Urothelium cell line (cell line): ENCODE measurements around the gene SIRT3.
"Not testable (repeated sequence)": the region's sequence is repeated elsewhere in the genome, so short reads cannot be mapped to it uniquely, and the experiment has no call there.

Experiments
- DNase-seq: peaks from one replicate; pipeline ENCODE4 v3.0.0; 2011; ENCODE audit warnings: low spot score, mixed read lengths
- FAIRE-seq: peaks from 2 replicates; lab custom pipeline; 2011; peaks lifted over from hg19 to GRCh38; lab: Jason Lieb, UNC

Gene SIRT3

DNA sequence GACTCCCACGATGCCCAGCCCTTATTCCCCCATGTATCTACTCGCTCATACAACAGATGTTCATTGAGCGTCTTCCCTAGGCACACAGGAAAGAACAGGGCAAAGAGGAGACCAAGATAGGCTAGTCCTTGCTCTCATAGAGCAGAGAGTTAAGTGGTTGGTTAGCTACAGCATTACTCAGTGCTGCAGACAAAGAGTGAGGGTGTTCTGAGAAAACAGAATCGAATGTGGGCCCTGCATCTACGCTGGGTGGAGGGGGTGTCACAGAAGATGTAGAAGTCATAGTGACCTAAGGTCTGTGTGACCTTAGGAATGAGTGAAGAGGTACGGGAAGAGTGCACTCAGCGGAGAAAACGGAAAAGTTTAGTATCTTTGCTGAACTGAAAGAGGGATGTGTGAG is 12.9 kb upstream of the SIRT3 start:
- FAIRE-seq (no peak), DNase-seq (no peak)

DNA sequence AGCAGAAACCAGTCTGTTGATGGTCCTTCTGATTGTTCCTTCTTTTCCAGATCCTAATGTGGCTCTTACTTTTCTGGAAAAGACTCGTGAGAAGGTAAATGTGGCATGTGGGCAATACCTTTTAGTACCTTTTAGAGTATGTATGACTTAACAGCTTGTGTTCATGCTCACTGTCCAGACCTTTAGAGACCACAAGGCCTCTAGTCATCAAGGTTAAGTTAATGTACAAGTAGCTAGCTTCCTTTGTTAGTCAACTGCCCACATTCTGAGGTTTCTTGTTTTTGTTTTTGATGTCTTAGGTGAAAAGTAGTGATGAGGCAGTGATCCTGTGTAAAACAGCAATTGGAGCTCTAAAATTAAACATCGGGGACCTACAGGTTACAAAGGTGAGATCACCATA is 8.2 kb upstream of the SIRT3 start:
- DNase-seq (no peak), FAIRE-seq (no peak)

DNA sequence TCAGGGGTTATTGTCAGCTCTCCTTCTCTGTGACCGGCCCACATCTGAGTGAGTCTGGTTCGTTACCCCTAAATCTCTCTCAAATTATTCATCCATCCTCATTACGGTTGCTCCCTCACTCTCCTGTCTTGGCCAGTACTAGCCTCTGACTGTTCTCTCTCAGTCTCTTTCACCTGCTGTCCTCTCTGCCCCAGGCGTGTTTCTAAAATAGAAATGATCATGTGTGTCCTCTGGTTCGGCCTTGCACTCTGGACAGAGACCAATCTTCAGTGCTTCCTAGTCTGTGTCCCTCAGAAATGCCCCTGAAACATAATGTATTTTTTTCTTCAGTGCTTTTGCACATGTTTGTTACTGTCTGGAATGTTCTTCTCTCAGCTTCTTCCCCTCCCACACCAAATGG is 5.5 kb upstream of the SIRT3 start:
- DNase-seq (no peak), FAIRE-seq (no peak)

DNA sequence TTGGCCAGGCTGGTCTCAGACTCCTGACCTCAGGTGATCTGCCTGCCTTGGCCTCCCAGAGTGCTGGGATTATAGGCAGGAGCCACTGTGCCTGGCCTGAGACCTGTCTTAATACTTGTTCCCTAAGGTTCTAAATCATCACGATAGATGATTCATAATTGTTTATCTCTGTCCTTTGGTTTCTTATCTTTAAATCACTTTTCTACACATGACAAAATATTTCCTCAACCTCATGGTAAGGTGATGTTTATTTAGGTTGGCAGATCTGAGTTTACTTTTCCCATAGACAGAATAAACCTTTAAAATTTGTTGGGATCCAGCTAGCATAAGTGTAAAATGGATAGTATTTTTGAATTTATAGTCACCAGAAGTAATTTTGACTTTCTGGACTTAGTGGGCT is 4.2 kb upstream of the SIRT3 start:
- no peak for DNase-seq
- no peak for FAIRE-seq

DNA sequence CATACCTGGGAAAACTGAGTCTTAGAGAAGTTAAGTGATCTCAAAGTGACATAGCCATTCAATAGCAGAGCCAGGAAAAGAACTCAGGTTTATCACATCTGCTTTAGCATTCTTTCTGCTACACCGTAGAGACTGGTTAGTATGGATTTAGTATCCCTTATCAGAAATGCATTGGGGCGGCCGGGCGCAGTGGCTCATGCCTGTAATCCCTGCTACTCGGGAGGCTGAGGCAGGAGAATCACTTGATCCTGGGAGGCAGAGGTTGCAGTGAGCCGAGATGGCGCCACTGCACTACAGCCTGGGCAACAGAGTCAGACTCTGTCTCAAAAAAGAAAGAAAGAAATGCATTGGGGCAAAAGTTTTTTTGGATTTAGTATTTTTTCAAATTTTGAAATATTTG is 2.2 kb upstream of the SIRT3 start:
- FAIRE-seq, DNase-seq: not testable (repeated sequence)

DNA sequence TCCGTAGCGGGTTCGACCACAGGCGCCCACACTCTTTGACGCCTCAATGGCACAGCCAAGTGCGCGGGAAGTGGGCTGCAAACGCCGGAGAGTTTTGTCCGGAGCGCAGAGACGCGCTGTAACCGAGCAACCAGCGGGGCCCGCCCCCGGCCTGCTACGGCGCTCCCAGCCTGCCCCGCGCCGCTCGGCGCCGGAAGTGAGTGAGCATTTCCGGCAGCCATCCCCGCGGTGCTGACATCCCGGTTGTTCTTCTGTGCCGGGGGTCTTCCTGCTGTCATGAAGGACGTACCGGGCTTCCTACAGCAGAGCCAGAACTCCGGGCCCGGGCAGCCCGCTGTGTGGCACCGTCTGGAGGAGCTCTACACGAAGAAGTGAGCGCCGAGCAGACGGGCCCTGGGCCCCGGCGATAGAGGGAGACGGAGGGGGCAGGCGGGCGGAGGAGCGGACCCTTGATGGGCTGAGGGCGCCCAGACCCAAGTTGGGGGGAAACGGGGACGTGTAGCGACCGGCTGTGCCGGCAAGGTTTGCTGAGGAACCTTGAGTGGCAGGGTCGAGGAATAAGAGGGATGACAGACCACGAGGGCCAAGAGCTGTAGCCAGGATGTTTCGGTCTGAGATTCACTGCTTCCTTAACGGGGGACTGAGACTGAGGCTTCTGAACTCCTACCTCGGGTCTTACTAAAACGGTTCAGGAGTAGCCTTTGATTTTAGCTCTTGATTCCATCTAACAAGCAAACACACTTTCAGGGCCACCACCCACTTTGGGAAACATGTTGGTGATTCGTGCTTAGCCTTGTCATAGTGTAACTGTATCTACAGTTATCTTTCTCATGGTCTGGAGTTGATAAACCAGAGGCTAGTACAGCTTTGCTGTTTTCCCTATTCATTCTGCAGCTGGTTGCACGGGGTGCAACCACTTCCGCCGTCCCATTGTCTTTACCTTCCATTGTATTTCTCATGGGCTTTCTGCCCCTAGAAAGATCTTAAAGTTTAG is 929 bp upstream of the SIRT3 start, which contains the start of gene PSMD13:
PSMD13 (plus strand) TSS at position 203 of the 994 bp plus-strand sequence; CDS start at position 277, 74 bp downstream.
- no peak for FAIRE-seq
- DNase-seq = peak; percentile 86

DNA sequence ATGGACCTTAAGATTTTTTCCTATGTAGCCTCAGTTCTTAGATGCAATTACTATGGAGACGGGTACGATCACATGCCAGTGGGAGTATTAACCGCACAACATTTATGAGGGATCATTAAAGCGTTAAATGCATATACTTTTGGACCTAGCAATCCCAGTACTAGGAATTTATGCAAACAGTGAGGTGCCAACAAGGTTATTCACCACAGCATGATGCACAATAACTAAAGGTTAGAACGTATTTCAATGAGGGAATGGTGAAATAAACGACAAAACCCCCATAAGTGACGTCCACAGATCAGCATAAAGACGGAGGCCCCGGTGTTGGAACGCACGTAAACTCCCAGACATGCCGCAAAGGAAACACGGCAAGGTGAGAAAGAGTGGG is 539 bp downstream of the SIRT3 start:
- no peak for DNase-seq
- no peak for FAIRE-seq

DNA sequence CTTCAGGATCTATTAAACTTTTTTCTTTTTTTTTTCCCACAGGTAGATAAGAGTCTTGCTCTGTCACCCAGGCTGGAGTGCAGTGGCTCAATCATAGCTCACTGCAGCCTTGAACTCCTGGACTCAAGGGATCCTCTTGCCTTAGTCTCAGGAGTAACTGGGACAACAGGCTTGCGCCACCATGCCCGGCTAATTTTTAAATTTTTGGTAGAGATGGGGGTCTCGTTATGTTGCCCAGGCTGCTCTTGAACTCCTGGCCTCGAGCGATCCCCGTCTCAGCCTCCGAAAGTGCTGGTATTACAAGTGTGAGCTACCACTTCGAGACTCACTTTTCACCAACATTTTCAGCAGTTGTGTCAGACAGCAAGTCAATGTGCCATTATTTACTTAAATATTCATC is 962 bp downstream of the SIRT3 start:
- no peak for DNase-seq
- no peak for FAIRE-seq

DNA sequence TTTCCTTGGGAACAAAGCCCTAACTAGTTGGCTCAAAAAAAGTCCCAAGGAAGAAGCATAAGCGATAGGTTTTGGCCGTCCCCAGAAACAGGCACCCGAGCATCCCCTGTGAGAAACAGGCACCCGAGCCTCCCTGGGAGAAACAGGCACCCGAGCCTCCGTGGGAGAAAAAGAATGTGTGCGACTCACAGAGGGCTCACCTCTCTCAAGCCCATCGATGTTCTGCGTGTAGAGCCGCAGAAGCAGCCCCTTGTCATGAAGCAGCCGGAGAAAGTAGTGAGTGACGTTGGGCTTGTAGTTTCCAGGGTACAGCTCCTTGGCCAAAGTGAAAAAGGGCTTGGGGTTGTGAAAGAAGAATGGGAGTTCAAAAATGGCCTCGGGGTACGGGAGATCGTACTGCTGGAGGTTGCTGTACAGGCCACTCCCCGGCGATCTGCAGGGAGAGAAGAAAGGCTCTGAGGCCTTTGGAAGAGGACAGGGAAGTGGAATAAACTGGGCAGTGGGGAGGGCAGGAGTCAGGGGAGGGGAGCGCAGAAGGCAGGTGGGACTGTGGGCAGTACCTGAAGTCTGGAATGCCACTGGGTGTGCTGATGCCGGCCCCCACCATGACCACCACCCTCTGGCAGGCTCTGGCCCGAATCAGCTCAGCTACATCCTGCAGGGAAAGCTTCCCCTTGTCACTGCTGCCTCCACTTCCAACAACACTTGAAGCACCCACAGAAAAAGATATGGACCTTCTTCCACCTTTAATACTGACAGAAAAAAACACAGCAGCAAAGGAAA is 3.2 kb downstream of the SIRT3 start:
- FAIRE-seq = no peak
- DNase-seq = no peak

DNA sequence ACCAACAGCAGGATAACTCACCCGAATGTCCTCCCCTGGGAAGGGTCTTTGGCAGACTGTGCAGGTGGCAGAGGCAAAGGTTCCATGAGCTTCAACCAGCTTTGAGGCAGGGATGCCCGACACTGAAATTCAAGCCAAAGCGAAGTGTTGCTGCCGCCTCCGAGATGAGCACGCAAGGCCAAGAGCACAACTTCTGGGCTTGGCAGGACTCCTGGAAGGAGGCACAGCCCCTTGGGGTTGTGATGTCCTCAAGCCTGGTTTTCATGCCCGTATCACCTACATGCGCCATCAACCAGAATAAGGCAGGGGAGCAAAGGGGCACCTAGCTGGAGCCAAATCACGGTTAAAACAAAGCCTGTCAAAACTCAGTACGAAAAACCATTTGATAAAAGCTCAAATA is 5.7 kb downstream of the SIRT3 start:
- DNase-seq = no peak
- FAIRE-seq = no peak

DNA sequence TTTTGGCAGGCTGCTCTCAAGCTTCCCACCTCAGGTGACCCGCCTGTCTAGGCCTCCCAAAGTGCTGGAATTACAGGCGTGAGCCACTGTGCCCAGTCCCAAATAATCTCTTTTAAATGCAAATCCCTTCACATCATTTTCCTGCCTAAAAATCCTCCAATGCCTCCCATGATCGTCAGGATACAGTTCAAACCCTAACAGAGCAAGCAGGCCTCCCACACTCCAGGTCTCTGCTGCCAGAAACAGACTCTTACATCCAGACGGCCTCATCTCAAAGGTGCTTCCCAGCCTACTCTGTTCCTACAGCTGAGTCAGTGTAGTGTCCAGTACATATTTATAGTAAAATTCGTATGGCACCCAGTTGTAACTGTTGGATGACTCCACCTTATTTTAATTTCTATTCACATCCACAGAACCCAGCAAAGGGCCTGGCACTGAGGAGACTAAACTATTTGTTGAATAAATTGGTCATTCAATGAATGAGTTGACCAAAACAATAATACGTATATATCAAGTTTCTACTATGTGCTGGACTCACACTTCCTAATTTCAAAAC is 8.2 kb downstream of the SIRT3 start:
- DNase-seq (no peak), FAIRE-seq (no peak)

DNA sequence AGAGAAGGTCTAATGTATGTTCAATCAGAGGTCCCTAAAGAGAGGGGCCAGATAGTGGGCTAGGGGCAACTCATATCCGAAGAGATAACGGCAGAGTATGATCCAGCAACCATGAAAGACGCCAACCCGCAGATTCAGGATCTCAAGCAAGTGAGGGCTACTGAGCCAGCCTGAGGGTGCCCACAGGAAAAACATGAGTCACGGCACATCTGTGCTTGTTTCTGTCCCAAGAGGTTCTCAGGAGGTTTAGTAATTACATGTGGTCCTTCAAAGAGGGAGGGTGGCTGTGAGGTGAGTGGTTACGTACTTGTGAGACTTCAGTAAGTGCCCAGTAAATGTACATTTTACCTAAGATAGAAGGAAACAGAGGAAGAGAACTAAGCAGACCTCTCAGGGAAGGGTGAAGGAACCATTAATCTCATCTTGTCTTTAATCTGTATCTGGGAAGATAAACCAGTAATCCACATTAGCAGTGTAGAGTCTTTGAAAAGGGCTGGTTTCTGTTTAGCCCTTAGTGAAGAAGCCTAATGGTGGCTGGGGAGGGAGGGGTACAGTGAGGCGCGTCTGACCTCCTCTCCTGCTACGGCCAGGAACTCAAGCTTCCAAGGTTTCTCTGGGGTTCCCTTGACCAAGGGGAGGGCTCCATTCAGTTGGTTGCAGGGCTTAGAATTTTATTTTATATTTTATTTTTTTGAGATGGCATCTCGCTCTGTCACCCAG is 10.2 kb downstream of the SIRT3 start:
- FAIRE-seq = no peak

DNA sequence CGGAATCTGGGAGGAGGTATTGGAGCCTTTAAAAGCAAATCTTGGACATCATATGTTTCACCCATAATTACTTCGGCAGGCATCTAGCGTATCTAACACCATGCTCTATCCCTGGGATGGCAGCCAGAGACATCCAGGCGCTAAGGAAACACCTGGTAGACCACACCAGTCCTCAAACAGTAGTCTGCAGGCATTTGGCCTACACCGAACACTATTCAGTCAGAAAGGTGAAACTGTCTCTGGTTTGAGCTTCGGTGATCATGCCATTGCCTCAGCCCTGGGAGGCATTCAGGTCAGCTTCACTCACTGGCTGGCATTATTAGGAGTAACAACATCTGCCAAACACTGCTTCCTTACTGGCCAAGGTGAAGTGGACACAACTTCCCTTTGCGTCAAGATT is 11.7 kb downstream of the SIRT3 start:
- no peak for FAIRE-seq
- DNase-seq = no peak

More for the DNA sequence above, 10.2 kb downstream of the SIRT3 start:
- DNase-seq = no peak

DNA sequence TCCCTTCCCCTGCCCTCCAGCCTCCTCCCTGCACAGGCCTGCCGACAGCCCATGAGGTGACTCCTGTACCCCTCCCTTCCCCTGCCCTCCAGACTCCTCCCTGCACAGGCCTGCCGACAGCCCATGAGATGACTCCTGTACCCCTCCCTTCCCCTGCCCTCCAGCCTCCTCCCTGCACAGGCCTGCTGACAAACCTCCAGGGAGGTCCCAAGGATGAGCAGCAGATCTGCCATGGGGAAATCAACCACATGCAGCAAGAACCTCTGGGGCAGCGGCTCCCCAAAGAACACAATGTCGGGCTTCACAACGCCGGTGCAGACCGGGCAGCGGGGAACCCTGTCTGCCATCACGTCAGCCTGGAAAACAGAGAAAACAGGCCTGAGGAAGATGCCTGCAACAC is 12.3 kb downstream of the SIRT3 start:
- no peak for FAIRE-seq
- no peak for DNase-seq

DNA sequence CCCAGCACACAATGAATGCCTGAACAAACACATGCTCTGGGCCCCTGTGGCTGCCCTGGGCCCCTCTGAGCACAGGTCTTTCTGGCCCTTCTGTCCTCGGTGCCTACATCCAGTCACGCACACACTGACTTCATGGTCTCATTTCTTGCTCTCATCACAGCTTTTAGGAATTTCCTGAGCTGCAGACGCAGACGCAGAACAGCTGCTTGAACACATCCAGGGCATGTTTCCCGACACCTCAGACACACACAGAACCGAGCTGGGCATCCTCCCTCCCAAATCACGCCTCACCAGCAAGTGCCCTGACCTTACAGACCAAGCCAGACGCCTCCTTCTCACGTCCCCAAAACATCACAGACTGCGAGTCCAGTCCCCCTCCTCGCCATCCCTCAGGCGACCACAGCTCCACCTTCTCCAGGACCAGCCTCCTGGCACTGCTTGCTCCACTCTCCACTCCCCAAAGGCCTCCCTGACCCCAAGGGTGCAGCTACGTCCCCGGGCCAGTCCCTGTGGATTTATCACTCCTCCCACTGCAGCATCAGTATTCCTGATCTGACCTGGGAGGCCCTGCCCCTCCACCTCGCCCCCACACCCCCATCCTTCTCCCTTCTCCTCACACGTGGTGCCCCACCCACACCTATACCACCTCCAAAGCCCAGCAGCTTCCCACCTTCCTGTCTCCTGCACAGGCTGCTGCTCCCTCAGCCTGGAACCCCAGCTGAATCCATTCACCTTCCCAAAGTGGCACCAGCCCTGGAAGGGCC is 12.9 kb downstream of the SIRT3 start:
- no peak for DNase-seq
- FAIRE-seq = no peak

DNA sequence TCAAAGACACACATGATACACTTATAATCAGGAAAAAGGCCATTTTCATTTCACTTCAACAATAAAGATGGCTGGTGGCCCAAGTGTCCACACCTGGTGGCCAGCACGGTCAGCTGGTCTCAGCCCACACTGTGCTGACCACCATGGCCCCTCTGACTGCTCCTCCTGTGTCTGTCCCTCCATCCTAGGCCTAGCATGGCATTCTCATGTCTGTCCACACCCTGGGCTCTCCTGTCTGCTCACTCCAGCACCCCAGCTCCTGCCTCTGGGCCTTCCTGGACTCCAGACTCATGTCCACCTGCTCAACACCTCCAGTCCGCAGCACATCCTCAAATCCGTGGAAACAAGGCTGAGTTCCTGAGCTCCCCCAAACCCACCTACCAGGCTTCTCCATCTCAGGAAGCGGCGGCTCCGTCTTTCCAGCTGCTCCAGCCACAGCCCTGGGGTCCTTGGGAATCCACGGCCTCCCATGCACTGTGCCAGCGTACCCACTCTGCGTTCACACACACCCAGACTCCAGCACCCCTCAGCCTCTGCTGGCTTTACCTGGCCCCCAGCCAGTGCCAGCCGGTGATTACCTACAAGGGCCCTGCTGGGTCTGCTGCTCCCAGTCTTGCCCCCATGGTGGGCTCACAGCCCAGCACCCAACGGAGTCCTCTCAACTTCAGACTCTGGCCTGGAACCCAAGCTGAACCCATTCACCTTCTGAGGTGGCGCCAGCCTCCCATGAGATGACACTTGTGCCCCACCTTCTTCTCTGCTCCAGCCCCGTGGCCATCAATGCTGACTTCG is 13.9 kb downstream of the SIRT3 start:
- no peak for FAIRE-seq

DNA sequence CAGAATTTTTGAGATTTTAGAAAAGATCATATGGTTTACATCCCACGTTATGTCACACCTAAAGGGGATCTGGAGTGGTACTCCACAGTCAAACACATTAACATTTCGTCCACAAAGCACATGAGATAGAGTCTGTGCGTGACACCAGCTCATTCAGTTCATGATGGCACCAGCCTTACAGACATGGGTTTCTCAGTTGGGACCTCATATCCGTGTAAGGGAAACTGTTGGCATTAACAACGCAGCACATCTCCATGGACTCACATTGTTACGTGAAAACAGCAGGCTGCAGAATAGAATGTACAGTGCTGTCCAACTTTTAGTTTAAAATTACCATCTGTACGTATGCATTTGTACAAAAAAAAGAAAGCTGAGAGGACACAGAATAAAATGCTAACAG is 14.6 kb downstream of the SIRT3 start:
- FAIRE-seq (no peak), DNase-seq (no peak)

More for the DNA sequence above, 13.9 kb downstream of the SIRT3 start:
- DNase-seq = no peak

DNA sequence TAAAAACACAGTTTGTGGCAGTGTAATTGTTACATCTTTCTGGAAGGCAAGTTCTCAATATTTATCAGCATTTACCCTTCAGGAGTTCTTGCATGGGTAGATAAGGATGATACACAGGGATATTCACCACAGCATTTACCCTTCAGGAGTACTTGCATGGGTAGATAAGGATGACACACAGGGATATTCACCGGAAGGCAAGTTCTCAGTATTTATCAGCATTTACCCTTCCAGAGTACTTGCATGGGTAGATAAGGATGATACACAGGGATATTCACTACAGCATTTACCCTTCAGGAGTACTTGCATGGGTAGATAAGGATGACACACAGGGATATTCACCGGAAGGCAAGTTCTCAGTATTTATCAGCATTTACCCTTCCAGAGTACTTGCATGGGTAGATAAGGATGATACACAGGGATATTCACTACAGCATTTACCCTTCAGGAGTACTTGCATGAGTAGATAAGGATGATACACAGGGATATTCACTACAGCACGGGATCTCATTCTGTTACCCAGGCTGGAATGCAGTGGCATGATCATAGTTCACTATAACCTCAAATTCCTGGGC is 15.4 kb downstream of the SIRT3 start:
- FAIRE-seq, DNase-seq: not testable (repeated sequence)
